IMR-90 (cell line): Measurements from ENCODE around the gene ZFX. TPM values are rescaled to one million over a fixed set of nuclear protein-coding genes. Genes with fewer than 3 reads are reported as not detected.

Source experiments
- ATAC-seq: fragments of 200-7000 bp; cut with Tn5 transposase; 2 replicates; pipeline ENCODE4 v1.9.1; 2020; ENCODE audit warnings: low read depth, mild to moderate bottlenecking, moderate library complexity
- BruUV-seq: library from RNA; stranded (reverse); fragments of 400-500 nt; replicated peaks from 2 replicates; lab custom pipeline; 2021; lab: Mats Ljungman, UMichigan
- CTCF ChIA-PET: fragments of 300-600 bp; formaldehyde crosslinking; extraction: SDS; loops from one replicate; lab custom pipeline; 2021; ENCODE audit warnings: antibody characterized with exemption; lab: Yijun Ruan, JAX
- POLR2A ChIA-PET: fragments of 300-600 bp; sonication (Branson Sonifier 250); formaldehyde crosslinking; loops from one replicate; lab custom pipeline; 2022; ENCODE audit warnings: antibody characterized with exemption; ENCODE audit not compliant: unreplicated experiment; lab: Charles Lee
- DNase-seq: peaks from one replicate; pipeline ENCODE4 v3.0.0; 2013
- H2AFZ ChIP-seq: replicated peaks from 2 replicates; pipeline ENCODE3; 2013; ENCODE audit warnings: low read length, mild to moderate bottlenecking; ENCODE audit not compliant: poor library complexity
- H2AK5ac ChIP-seq: 2 replicates; pipeline ENCODE4 v1.6.1; 2013; ENCODE audit warnings: low read depth, low read length, inconsistent platforms
- H2AK9ac ChIP-seq: replicated peaks from 2 replicates; pipeline ENCODE3; 2013; ENCODE audit warnings: mild to moderate bottlenecking, low read depth, low read length, moderate library complexity; ENCODE audit not compliant: poor library complexity
- H2BK120ac ChIP-seq: 2 replicates; pipeline ENCODE4 v1.6.1; 2013; ENCODE audit warnings: low read depth, low read length, inconsistent platforms
- H2BK15ac ChIP-seq: 3 replicates; pipeline ENCODE4 v1.6.1; 2013; ENCODE audit warnings: low read depth, low read length, inconsistent platforms
- H2BK20ac ChIP-seq: 2 replicates; pipeline ENCODE4 v1.6.1; 2013; ENCODE audit warnings: low read depth, mild to moderate bottlenecking, inconsistent platforms, low read length, moderate library complexity
- H2BK5ac ChIP-seq: 2 replicates; pipeline ENCODE4 v1.6.1; 2013; ENCODE audit warnings: mild to moderate bottlenecking, low read depth, low read length, inconsistent platforms; ENCODE audit not compliant: poor library complexity, severe bottlenecking
- H3K14ac ChIP-seq: replicated peaks from 2 replicates; pipeline ENCODE4 v1.6.1; 2013; ENCODE audit warnings: low read depth, low read length, inconsistent platforms
- H3K18ac ChIP-seq: 2 replicates; pipeline ENCODE4 v1.6.1; 2013; ENCODE audit warnings: low read depth, low read length, control low read depth
- H3K23ac ChIP-seq: 2 replicates; pipeline ENCODE4 v1.6.1; 2013; ENCODE audit warnings: low read depth, low read length, inconsistent platforms
- H3K27ac ChIP-seq: 2 replicates; pipeline ENCODE4 v1.5.1; 2013; ENCODE audit warnings: mild to moderate bottlenecking, control low read depth, low read length; ENCODE audit not compliant: insufficient read depth
- H3K27me3 ChIP-seq: 2 replicates; pipeline ENCODE4 v1.6.1; 2013; ENCODE audit warnings: low read length; ENCODE audit not compliant: control insufficient read depth, insufficient read depth
- H3K36me3 ChIP-seq: 2 replicates; pipeline ENCODE4 v1.6.1; 2013; ENCODE audit warnings: low read length, mixed read lengths; ENCODE audit not compliant: control insufficient read depth, insufficient read depth
- H3K4ac ChIP-seq: 2 replicates; pipeline ENCODE4 v1.6.1; 2013; ENCODE audit warnings: low read depth, low read length, inconsistent platforms
- H3K4me1 ChIP-seq: 2 replicates; pipeline ENCODE4 v1.6.1; 2013; ENCODE audit warnings: low read length, mixed read lengths; ENCODE audit not compliant: control insufficient read depth, insufficient read depth
- H3K4me2 ChIP-seq: 2 replicates; pipeline ENCODE4 v1.6.1; 2013; ENCODE audit warnings: low read depth, mild to moderate bottlenecking, control low read depth, low read length, moderate library complexity
- H3K4me3 ChIP-seq: 2 replicates; pipeline ENCODE4 v1.5.1; 2013; ENCODE audit warnings: low read depth, mild to moderate bottlenecking, control low read depth, low read length, moderate library complexity; ENCODE audit not compliant: insufficient read depth
- H3K56ac ChIP-seq: 2 replicates; pipeline ENCODE4 v1.6.1; 2013; ENCODE audit warnings: low read length, inconsistent platforms; ENCODE audit not compliant: insufficient read depth; ENCODE audit errors: extremely low read depth
- H3K79me1 ChIP-seq, 2 experiments: 2 replicates each; pipeline ENCODE4 v1.6.1; 2013; ENCODE audit warnings: low read length in 2 of 2, inconsistent platforms in 1 of 2, low read depth in 1 of 2
- H3K9ac ChIP-seq: 2 replicates; pipeline ENCODE4 v1.6.1; 2013; ENCODE audit warnings: low read depth, low read length, control low read depth
- H3K9me1 ChIP-seq: 2 replicates; pipeline ENCODE4 v1.6.1; 2013; ENCODE audit warnings: low read length, inconsistent platforms; ENCODE audit not compliant: insufficient read depth
- H3K9me3 ChIP-seq: 2 replicates; pipeline ENCODE4 v1.6.1; 2013; ENCODE audit warnings: low read length; ENCODE audit not compliant: control insufficient read depth, insufficient read depth
- H4K20me1 ChIP-seq: 2 replicates; pipeline ENCODE4 v1.6.1; 2013; ENCODE audit warnings: low read length, inconsistent platforms; ENCODE audit not compliant: insufficient read depth
- H4K5ac ChIP-seq: 2 replicates; pipeline ENCODE4 v1.6.1; 2013; ENCODE audit warnings: mild to moderate bottlenecking, low read depth, low read length, control low read depth
- H4K8ac ChIP-seq, 2 experiments: 2 replicates each; pipeline ENCODE4 v1.6.1; 2013; ENCODE audit warnings: low read depth in 2 of 2, low read length in 2 of 2, control low read depth in 1 of 2, inconsistent platforms in 1 of 2
- H4K91ac ChIP-seq: 2 replicates; pipeline ENCODE4 v1.6.1; 2013; ENCODE audit warnings: low read depth, low read length, inconsistent platforms; ENCODE audit not compliant: insufficient read depth
- BHLHE40 ChIP-seq: fragments of 150-350 bp; IDR thresholded peaks from 2 replicates; pipeline ENCODE4 v1.6.1; 2016; ENCODE audit warnings: mild to moderate bottlenecking, low read depth, low read length
- CEBPB ChIP-seq: IDR thresholded peaks from 2 replicates; pipeline ENCODE4 v1.6.1; 2012; ENCODE audit warnings: low read depth, low read length, improper control_type of control experiment
- CHD1 ChIP-seq: IDR thresholded peaks from 2 replicates; pipeline ENCODE4 v1.6.1; 2012; ENCODE audit warnings: low read depth, low read length, improper control_type of control experiment
- CTCF ChIP-seq: conservative IDR thresholded peaks from 2 replicates; pipeline ENCODE4 v1.5.1; 2012; ENCODE audit warnings: mild to moderate bottlenecking, low read depth, low read length, improper control_type of control experiment
- ELK1 ChIP-seq: fragments of 150-350 bp; IDR thresholded peaks from 2 replicates; pipeline ENCODE4 v1.6.1; 2016; ENCODE audit warnings: low read depth, mild to moderate bottlenecking, low read length, moderate library complexity, borderline replicate concordance
- FOS ChIP-seq: fragments of 150-350 bp; IDR thresholded peaks from 2 replicates; pipeline ENCODE4 v1.6.1; 2016; ENCODE audit warnings: low read depth, low read length
- MAFK ChIP-seq: IDR thresholded peaks from 2 replicates; pipeline ENCODE4 v1.6.1; 2012; ENCODE audit warnings: low read depth, low read length, improper control_type of control experiment
- MAZ ChIP-seq: IDR thresholded peaks from 2 replicates; pipeline ENCODE4 v1.6.1; 2012; ENCODE audit warnings: low read depth, mild to moderate bottlenecking, low read length, improper control_type of control experiment, moderate library complexity, borderline replicate concordance
- MXI1 ChIP-seq: IDR thresholded peaks from 2 replicates; pipeline ENCODE4 v1.6.1; 2012; ENCODE audit warnings: low read depth, mild to moderate bottlenecking, low read length, moderate library complexity, borderline replicate concordance
- NFE2L2 ChIP-seq: fragments of 150-350 bp; IDR thresholded peaks from 2 replicates; pipeline ENCODE4 v1.6.1; 2016; ENCODE audit warnings: low read depth, mild to moderate bottlenecking, low read length
- POLR2A ChIP-seq: IDR thresholded peaks from 2 replicates; pipeline ENCODE4 v1.6.1; 2012; ENCODE audit warnings: mild to moderate bottlenecking, low read depth, low read length
- RAD21 ChIP-seq: IDR thresholded peaks from 2 replicates; pipeline ENCODE4 v1.6.1; 2012; ENCODE audit warnings: low read length, improper control_type of control experiment
- RCOR1 ChIP-seq: IDR thresholded peaks from 2 replicates; pipeline ENCODE4 v1.6.1; 2012; ENCODE audit warnings: mild to moderate bottlenecking, low read length, improper control_type of control experiment; ENCODE audit not compliant: insufficient replicate concordance
- RFX5 ChIP-seq: IDR thresholded peaks from 2 replicates; pipeline ENCODE4 v1.8.0; 2012; ENCODE audit warnings: low read depth, mild to moderate bottlenecking, low read length, moderate library complexity
- SMC3 ChIP-seq: fragments of 150-350 bp; IDR thresholded peaks from 2 replicates; pipeline ENCODE4 v1.6.1; 2016; ENCODE audit warnings: low read depth, mild to moderate bottlenecking, antibody characterized with exemption, low read length, moderate library complexity
- USF2 ChIP-seq: fragments of 150-350 bp; IDR thresholded peaks from 2 replicates; pipeline ENCODE4 v1.6.1; 2017; ENCODE audit warnings: mild to moderate bottlenecking, antibody characterized with exemption, low read length, low read depth
- WGBS, 2 experiments: methylation state at CpG; one replicate each; pipeline versions ENCODE4 v1.1.5 to v1.1.7; 2013; ENCODE audit warnings: missing lambda C conversion rate in 2 of 2; ENCODE audit not compliant: insufficient read length in 1 of 2; ENCODE audit errors: extremely low coverage in 2 of 2; 5-methylcytosine and 5-hydroxymethylcytosine counted together
- dilution Hi-C: fragments of 300-500 bp; cut with HindIII; formaldehyde crosslinking; loops from one replicate; pipeline ENCODE4 v1.14.3; 2018; ENCODE audit warnings: low sequenced_read_pairs; ENCODE audit not compliant: unreplicated experiment
- in situ Hi-C: fragments of 300-500 bp; cut with MboI; formaldehyde crosslinking; loops from 3 replicates; pipeline ENCODE4 v1.14.3; 2019; ENCODE audit warnings: low sequenced_read_pairs, inconsistent platforms, mixed read lengths
- intact Hi-C: fragments of 100-400 bp; cut with micrococcal nuclease; formaldehyde crosslinking; loops from 2 replicates; pipeline ENCODE4 v1.10.0; 2022
- polyA plus RNA-seq, 3 experiments: library from polyadenylated mRNA; depleted of rRNA; stranded (reverse); fragments of >200 nt; gene quantifications; 2 replicates each; pipeline ENCODE4 v1.2.3, GENCODE V29; 2012; ENCODE audit warnings: low replicate concordance in 1 of 3
- total RNA-seq: library from RNA; depleted of rRNA; stranded (reverse); fragments of >200 nt; gene quantifications from 2 replicates; pipeline ENCODE4 v1.2.3, GENCODE V29; 2012

ZFX gene
- total and polyA plus RNA-seq, 2 of the 4 experiments (the other 2 are of a cell fraction): 16.0 to 99.3 TPM

GRCh38 chrX:24216037-24216436 is 66.5 kb downstream of the ZFX start:
- H3K79me1 ChIP-seq: peaks cover 13 to 25% of the 10 kb centered on the region in 2 experiments
- H3K27me3 ChIP-seq: no peaks in the 10 kb centered on the region
- H2AFZ ChIP-seq: no peak overlapping the region
- H4K20me1 ChIP-seq: no peaks in the 10 kb centered on the region; the same call in 1 of the 2 replicates
- no peak overlapping the region for H2AK5ac ChIP-seq
- WGBS, 2 experiments: no CpG with 5 or more reads among the region's 4 CpGs
- H3K9me1 ChIP-seq: peaks cover 3% of the 10 kb centered on the region; the same call in 1 of the 2 replicates
- H3K4me2 ChIP-seq: no peak overlapping the region
- dilution Hi-C loops (no loop called here), intact Hi-C loops (loop anchor here (5.0 kb wide), 1 partner anchor 44 kb away; no protein-coding TSS in a partner anchor), in situ Hi-C loops (no loop called here)
- no peak overlapping the region for H4K91ac ChIP-seq
- CTCF ChIA-PET: no interaction called here
- H3K9me3 ChIP-seq: no peaks in the 10 kb centered on the region
- POLR2A ChIA-PET: no interaction called here
- ATAC-seq (no peak), DNase-seq (no peak)
- no peaks in the 10 kb centered on the region for H3K4me1 ChIP-seq
- no peak overlapping the region for H3K56ac ChIP-seq
- no peak overlapping the region for H2BK15ac ChIP-seq
- no peak overlapping the region for H3K4me3 ChIP-seq
- no peak overlapping the region for H2AK9ac ChIP-seq
- no peak overlapping the region for H2BK20ac ChIP-seq
- H4K8ac ChIP-seq: no peak overlapping the region
- no peak overlapping the region for H3K9ac ChIP-seq
- H3K4ac ChIP-seq: no peak overlapping the region
- H3K18ac ChIP-seq: no peak overlapping the region
- no peak overlapping the region for H3K23ac ChIP-seq
- no peak for TF ChIP-seq SMC3
- TF ChIP-seq CTCF: no peak
- TF ChIP-seq RCOR1: no peak
- TF ChIP-seq CEBPB: no peak
- TF ChIP-seq POLR2A: no peak
- TF ChIP-seq MAFK: no peak
- no peak for TF ChIP-seq RFX5
- no peak for TF ChIP-seq USF2
- no peak for TF ChIP-seq MXI1
- no peak for TF ChIP-seq MAZ
- TF ChIP-seq CHD1: no peak
- TF ChIP-seq RAD21: no peak
- no peak for TF ChIP-seq BHLHE40
- TF ChIP-seq FOS: no peak
- TF ChIP-seq NFE2L2: no peak
- no peak for TF ChIP-seq ELK1
- H3K27ac ChIP-seq: no peak overlapping the region
- H2BK120ac ChIP-seq: no peak overlapping the region
- H3K14ac ChIP-seq: no peak overlapping the region
- no peak overlapping the region for H4K5ac ChIP-seq
- H2BK5ac ChIP-seq: no peak overlapping the region
- no TSS peak for BruUV-seq
- peaks cover 19% of the 10 kb centered on the region for H3K36me3 ChIP-seq
